Measurements from ENCODE around the gene PURB.

DNA sequence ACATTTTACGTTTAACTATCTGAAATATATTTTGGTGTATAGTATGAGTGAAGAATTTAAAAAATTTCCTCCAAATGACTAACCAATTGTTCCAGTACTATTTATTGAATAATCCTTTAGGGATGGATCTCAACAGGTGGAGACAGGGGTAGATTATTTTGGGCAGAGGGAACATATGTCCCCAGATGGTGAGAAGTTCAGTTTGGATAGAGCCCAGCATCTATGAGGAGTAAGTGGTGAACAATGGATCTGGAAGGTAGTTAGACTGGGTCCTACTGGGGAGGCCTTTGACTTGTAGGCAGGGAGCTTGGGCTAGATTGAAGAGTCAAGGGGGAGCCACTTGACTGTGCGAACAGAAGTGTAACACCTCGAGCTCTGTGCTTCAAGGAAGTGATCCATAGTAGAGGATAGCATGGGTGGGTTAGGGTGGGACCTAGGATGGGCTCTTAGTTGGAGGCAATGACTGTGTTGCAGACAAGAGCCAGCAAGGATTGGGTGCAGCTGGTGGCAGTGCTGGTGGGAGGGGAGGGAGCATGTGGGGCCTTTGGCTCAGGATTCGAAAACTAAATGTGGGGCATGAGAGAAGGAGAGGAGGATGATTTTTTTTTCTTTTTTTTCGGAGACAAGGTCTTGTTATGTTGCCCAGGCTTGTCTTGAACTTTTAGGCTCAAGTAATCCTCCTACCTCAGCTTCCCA lies 3.9 kb upstream of the PURB start:
- TF ChIP-seq, protein P1, sequence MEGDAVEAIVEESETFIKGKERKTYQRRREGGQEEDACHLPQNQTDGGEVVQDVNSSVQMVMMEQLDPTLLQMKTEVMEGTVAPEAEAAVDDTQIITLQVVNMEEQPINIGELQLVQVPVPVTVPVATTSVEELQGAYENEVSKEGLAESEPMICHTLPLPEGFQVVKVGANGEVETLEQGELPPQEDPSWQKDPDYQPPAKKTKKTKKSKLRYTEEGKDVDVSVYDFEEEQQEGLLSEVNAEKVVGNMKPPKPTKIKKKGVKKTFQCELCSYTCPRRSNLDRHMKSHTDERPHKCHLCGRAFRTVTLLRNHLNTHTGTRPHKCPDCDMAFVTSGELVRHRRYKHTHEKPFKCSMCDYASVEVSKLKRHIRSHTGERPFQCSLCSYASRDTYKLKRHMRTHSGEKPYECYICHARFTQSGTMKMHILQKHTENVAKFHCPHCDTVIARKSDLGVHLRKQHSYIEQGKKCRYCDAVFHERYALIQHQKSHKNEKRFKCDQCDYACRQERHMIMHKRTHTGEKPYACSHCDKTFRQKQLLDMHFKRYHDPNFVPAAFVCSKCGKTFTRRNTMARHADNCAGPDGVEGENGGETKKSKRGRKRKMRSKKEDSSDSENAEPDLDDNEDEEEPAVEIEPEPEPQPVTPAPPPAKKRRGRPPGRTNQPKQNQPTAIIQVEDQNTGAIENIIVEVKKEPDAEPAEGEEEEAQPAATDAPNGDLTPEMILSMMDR (conservative IDR thresholded peaks at IDR 0.05 in 1 of 2, IDR thresholded peaks at IDR 0.05 in 1 of 2; ENCODE audit: extremely low read depth in 1 of 2, insufficient read depth in 1 of 2, low read depth in 1 of 2, low read length in 2 of 2): no peak
- no peak for TF ChIP-seq EZH2 (IDR thresholded peaks at IDR 0.05; ENCODE audit: borderline replicate concordance, low read length)
